Cardiac muscle cell (in vitro differentiated cells and primary cell): ENCODE results near the gene PARD3. TPM values are rescaled to one million over a fixed set of nuclear protein-coding genes. Genes with fewer than 3 reads are reported as not detected.

ENCODE experiments used
- DNase-seq, 2 donors: peaks; one replicate each; pipeline versions ENCODE4 v3.0.0 to v3.0.0-alpha.2; 2010 to 2017; ENCODE audit warnings: low read depth in 1 of 2, low spot score in 1 of 2
- H3K27ac ChIP-seq: fragments of 200-600 bp; sonication (generic); 2 replicates; pipeline ENCODE4 v1.5.1; 2016
- H3K27me3 ChIP-seq: fragments of 200-600 bp; sonication (generic); 2 replicates; pipeline ENCODE4 v1.6.0; 2016; ENCODE audit warnings: control low read depth
- H3K36me3 ChIP-seq: fragments of 200-600 bp; sonication (generic); 2 replicates; pipeline ENCODE4 v1.5.1; 2016; ENCODE audit warnings: control low read depth
- H3K4me1 ChIP-seq: fragments of 200-600 bp; sonication (generic); 2 replicates; pipeline ENCODE4 v1.8.1; 2017; ENCODE audit warnings: low read depth, mild to moderate bottlenecking, mixed run types
- H3K4me3 ChIP-seq: fragments of 200-600 bp; sonication (generic); 2 replicates; pipeline ENCODE4 v1.5.1; 2016; ENCODE audit warnings: mild to moderate bottlenecking
- H3K9me3 ChIP-seq: fragments of 200-600 bp; sonication (generic); 2 replicates; pipeline ENCODE4 v1.5.1; 2017; ENCODE audit warnings: low read depth, mild to moderate bottlenecking, control low read depth
- polyA plus RNA-seq: library from polyadenylated mRNA; unstranded; fragments of >200 nt; fragmentation: Nextera tagmentation; extraction: Ambion mirVana; gene quantifications from 2 replicates; pipeline ENCODE4 v1.2.1, GENCODE V29; 2016
- total RNA-seq: library from RNA; depleted of rRNA; stranded (reverse); fragments of >200 nt; gene quantifications from 2 replicates; pipeline ENCODE4 v1.2.3, GENCODE V29; 2016
- TF ChIP-seq, protein P1 (sequence below): IDR thresholded peaks from 2 replicates; pipeline ENCODE4 v1.5.1; 2012; ENCODE audit warnings: low read depth, mild to moderate bottlenecking, low read length

The PARD3 gene
- total and polyA plus RNA-seq, 2 experiments from 2014 or later = 36.5 to 64.8 TPM

- Histone ChIP-seq H3K36me3 (no peaks in the 10 kb centered on the region), H3K27me3 (no peaks in the 10 kb centered on the region), H3K9me3 (no peaks in the 10 kb centered on the region), H3K4me3 (no peak overlapping the region), H3K4me1 (peaks cover 3% of the 10 kb centered on the region), H3K27ac (no peak overlapping the region)
- DNase-seq = no peak
- TF ChIP-seq, protein P1, sequence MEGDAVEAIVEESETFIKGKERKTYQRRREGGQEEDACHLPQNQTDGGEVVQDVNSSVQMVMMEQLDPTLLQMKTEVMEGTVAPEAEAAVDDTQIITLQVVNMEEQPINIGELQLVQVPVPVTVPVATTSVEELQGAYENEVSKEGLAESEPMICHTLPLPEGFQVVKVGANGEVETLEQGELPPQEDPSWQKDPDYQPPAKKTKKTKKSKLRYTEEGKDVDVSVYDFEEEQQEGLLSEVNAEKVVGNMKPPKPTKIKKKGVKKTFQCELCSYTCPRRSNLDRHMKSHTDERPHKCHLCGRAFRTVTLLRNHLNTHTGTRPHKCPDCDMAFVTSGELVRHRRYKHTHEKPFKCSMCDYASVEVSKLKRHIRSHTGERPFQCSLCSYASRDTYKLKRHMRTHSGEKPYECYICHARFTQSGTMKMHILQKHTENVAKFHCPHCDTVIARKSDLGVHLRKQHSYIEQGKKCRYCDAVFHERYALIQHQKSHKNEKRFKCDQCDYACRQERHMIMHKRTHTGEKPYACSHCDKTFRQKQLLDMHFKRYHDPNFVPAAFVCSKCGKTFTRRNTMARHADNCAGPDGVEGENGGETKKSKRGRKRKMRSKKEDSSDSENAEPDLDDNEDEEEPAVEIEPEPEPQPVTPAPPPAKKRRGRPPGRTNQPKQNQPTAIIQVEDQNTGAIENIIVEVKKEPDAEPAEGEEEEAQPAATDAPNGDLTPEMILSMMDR = no peak
These were observed 180.0 kb downstream of the PARD3 start for GRCh38 chr10:34635111-34635510.

DNA sequence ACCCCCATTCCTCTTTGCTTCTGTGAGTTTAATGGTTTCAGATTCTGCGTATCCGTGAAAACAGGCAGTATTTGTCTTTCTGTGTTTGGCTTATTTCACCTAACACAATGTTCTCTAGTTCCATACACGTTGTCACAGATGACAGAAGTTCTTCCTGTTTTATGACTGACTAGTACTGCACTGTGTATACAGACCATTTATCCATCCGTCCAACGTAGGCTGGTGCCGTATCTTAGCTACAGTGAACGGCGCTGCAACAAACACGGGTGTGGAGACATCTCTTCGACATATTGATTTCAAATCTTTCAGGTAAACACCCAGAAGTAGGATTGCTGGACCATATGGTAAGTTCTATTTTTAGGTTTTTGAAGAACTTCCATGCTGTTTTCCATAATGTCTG, 181.7 kb downstream of the PARD3 start:
- TF ChIP-seq, protein P1 = no peak
- DNase-seq = no peak
- Histone ChIP-seq H3K9me3 (no peaks in the 10 kb centered on the region), H3K27me3 (no peaks in the 10 kb centered on the region), H3K27ac (no peak overlapping the region), H3K4me3 (no peak overlapping the region), H3K4me1 (peaks cover 6% of the 10 kb centered on the region), H3K36me3 (no peaks in the 10 kb centered on the region)

- no peak overlapping the region for H3K27ac ChIP-seq
- H3K4me1 ChIP-seq = peaks cover 21% of the 10 kb centered on the region
- no peaks in the 10 kb centered on the region for H3K36me3 ChIP-seq
- DNase-seq = no peak
- H3K27me3 ChIP-seq = no peaks in the 10 kb centered on the region
- TF ChIP-seq, protein P1 = no peak
- H3K4me3 ChIP-seq = no peak overlapping the region
- no peaks in the 10 kb centered on the region for H3K9me3 ChIP-seq
These were observed 186.0 kb downstream of the PARD3 start for GRCh38 chr10:34629084-34629483.

GRCh38 chr10:34628174-34628796, 186.8 kb downstream of the PARD3 start:
- H3K4me1 ChIP-seq = peaks cover 21% of the 10 kb centered on the region
- H3K27ac ChIP-seq = no peak overlapping the region
- H3K9me3 ChIP-seq = no peaks in the 10 kb centered on the region
- H3K27me3 ChIP-seq = no peaks in the 10 kb centered on the region
- DNase-seq = peak; percentile 59 to 79
- TF ChIP-seq, protein P1 = no peak
- no peaks in the 10 kb centered on the region for H3K36me3 ChIP-seq
- H3K4me3 ChIP-seq = no peak overlapping the region

DNA sequence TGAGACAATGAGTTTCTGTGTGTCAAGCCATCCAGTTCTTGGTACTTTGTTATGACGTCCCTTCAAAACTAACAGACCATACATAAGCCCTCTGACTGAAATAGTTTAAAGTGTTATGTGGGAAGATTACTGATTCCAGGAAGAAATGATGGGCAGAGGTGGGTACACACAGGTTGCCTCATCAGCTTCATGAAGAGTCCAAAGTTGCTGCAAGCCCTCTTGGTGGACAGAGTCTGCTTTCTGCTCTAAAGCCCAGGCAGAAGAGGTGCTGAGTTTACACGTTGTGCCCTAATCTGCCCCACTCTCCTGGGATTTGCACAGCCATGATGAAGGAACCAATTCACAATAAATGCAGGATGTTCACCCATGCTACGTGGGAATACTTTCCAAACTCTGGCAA, 187.4 kb downstream of the PARD3 start:
- no peak overlapping the region for H3K27ac ChIP-seq
- no peaks in the 10 kb centered on the region for H3K27me3 ChIP-seq
- peaks cover 24% of the 10 kb centered on the region for H3K4me1 ChIP-seq
- TF ChIP-seq, protein P1 = no peak
- H3K36me3 ChIP-seq = no peaks in the 10 kb centered on the region
- H3K9me3 ChIP-seq = no peaks in the 10 kb centered on the region
- no peak overlapping the region for H3K4me3 ChIP-seq
- no peak for DNase-seq
